ENCODE measurements around the gene PHYHIPL.

- no peak for TF ChIP-seq CTCF (IDR thresholded peaks at IDR 0.05; ENCODE audit: low read length)
- no peak for TF ChIP-seq EZH2phosphoT487 (IDR thresholded peaks at IDR 0.05; ENCODE audit: low read length)
- no peak for TF ChIP-seq EZH2 (optimal IDR thresholded peaks at IDR 0.05; ENCODE audit: low read depth, low read length)
Observed at GRCh38 chr10:59270492-59270891, 94.0 kb downstream of the PHYHIPL start.

All from MM.1S (cell line).